Ramos (cell line): ENCODE measurements around the gene SLC28A3.

Experiments
- in situ Hi-C: fragments of 300-500 bp; cut with MboI; formaldehyde crosslinking; loops from one replicate; pipeline ENCODE4 v1.14.3; 2022; ENCODE audit warnings: low sequenced_read_pairs; ENCODE audit not compliant: unreplicated experiment

The SLC28A3 gene

GRCh38 chr9:84343111-84343521 is 2.6 kb upstream of the SLC28A3 start:
- in situ Hi-C loops = no loop called here

GRCh38 chr9:84339962-84340361 is 596 bp downstream of the SLC28A3 start:
- in situ Hi-C loops = no loop called here

GRCh38 chr9:84339503-84339902 is 1.1 kb downstream of the SLC28A3 start:
- in situ Hi-C loops = no loop called here

GRCh38 chr9:84338792-84339191 is 1.8 kb downstream of the SLC28A3 start:
- in situ Hi-C loops = no loop called here

GRCh38 chr9:84337252-84337651 is 3.3 kb downstream of the SLC28A3 start:
- in situ Hi-C loops = no loop called here

GRCh38 chr9:84331119-84331809 is 9.3 kb downstream of the SLC28A3 start:
- in situ Hi-C loops = no loop called here

GRCh38 chr9:84330246-84330645 is 10.3 kb downstream of the SLC28A3 start:
- in situ Hi-C loops = no loop called here

GRCh38 chr9:84327184-84327583 is 13.4 kb downstream of the SLC28A3 start:
- in situ Hi-C loops = no loop called here

- in situ Hi-C loops = no loop called here
These were observed 15.1 kb downstream of the SLC28A3 start for GRCh38 chr9:84325347-84325973.

- in situ Hi-C loops = no loop called here
These were observed 15.7 kb downstream of the SLC28A3 start for GRCh38 chr9:84324811-84325210.

GRCh38 chr9:84323858-84324257 is 16.7 kb downstream of the SLC28A3 start:
- in situ Hi-C loops = no loop called here

- in situ Hi-C loops = no loop called here
These were observed 17.7 kb downstream of the SLC28A3 start for GRCh38 chr9:84322828-84323227.

GRCh38 chr9:84320231-84320630 is 20.3 kb downstream of the SLC28A3 start:
- in situ Hi-C loops = no loop called here

- in situ Hi-C loops = loop anchor here (10.0 kb wide), 1 partner anchor 385 kb away; no protein-coding TSS in a partner anchor
These were observed 20.9 kb downstream of the SLC28A3 start for GRCh38 chr9:84319632-84320031.

GRCh38 chr9:84318981-84319380 is 21.6 kb downstream of the SLC28A3 start:
- in situ Hi-C loops = loop anchor here (10.0 kb wide), 1 partner anchor 384 kb away; no protein-coding TSS in a partner anchor

- in situ Hi-C loops = loop anchor here (10.0 kb wide), 1 partner anchor 383 kb away; no protein-coding TSS in a partner anchor
These were observed 23.0 kb downstream of the SLC28A3 start for GRCh38 chr9:84317563-84317962.

- in situ Hi-C loops = loop anchor here (10.0 kb wide), 1 partner anchor 381 kb away; no protein-coding TSS in a partner anchor
These were observed 25.2 kb downstream of the SLC28A3 start for GRCh38 chr9:84315278-84315877.

GRCh38 chr9:84314306-84314705 is 26.3 kb downstream of the SLC28A3 start:
- in situ Hi-C loops = loop anchor here (10.0 kb wide), 1 partner anchor 380 kb away; no protein-coding TSS in a partner anchor

- in situ Hi-C loops = loop anchor here (10.0 kb wide), 1 partner anchor 376 kb away; no protein-coding TSS in a partner anchor
These were observed 29.7 kb downstream of the SLC28A3 start for GRCh38 chr9:84310883-84311282.

- in situ Hi-C loops = no loop called here
These were observed 34.9 kb downstream of the SLC28A3 start for GRCh38 chr9:84305497-84306131.

GRCh38 chr9:84304166-84304565 is 36.4 kb downstream of the SLC28A3 start:
- in situ Hi-C loops = no loop called here
